Measurements from ENCODE around the gene C19orf85. TPM values are rescaled to one million over a fixed set of nuclear protein-coding genes. Genes with fewer than 3 reads are reported as not detected.
"Not testable (repeated sequence)": the region's sequence is repeated elsewhere in the genome, so short reads cannot be mapped to it uniquely, and the experiment has no call there.

The C19orf85 gene
- total RNA-seq, 1 experiment from 2014 or later = not detected

- DNase-seq (ENCODE audit: extremely low read depth, low read depth) = no peak
Measured at GRCh38 chr19:55443824-55444480, 20.6 kb downstream of the C19orf85 start.

DNA sequence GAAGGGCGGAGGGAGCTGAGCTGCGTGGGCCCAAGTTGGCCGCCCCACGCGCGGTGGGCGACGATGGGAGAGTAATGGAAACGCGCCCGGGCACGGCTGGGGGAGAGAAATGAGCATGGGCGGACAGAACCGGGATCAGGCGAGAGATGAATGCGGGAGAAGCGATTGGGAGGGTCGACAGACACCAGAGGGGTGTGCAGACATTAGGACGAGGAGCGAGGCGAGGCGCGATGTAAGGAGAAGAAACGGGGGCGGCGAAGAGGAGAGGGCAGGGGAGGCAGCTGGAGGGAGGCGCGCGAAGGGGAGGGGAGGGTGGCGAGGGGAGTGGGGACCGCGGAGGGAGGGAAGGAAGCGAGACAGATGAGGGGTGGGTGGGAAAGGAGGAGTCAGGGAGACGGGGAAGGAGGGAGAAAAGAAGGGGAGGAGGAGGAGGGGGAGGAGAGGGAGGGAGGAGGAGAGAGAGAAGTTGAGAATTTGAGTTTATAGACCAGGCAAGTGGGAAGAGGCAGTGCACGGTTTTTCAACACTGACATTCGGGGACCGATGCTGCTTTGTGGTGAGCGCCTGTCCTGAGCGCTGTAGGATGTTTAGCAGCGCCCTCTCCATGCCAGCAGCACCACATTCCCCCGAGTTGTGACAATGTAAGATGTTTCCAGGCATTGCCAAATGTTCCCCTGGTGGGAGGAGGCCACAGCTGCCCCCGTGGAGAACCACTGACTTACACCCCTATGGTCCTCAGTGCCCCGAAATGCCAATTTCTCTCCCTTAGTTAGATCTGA, 21.3 kb downstream of the C19orf85 start, which contains the start of gene SHISA7:
Gene SHISA7 (minus strand): TSS at position 256 of the 779 bp plus-strand sequence. CDS start 437 bp downstream, outside the sequence.
- no peak for DNase-seq (ENCODE audit: extremely low read depth, low read depth)

DNA sequence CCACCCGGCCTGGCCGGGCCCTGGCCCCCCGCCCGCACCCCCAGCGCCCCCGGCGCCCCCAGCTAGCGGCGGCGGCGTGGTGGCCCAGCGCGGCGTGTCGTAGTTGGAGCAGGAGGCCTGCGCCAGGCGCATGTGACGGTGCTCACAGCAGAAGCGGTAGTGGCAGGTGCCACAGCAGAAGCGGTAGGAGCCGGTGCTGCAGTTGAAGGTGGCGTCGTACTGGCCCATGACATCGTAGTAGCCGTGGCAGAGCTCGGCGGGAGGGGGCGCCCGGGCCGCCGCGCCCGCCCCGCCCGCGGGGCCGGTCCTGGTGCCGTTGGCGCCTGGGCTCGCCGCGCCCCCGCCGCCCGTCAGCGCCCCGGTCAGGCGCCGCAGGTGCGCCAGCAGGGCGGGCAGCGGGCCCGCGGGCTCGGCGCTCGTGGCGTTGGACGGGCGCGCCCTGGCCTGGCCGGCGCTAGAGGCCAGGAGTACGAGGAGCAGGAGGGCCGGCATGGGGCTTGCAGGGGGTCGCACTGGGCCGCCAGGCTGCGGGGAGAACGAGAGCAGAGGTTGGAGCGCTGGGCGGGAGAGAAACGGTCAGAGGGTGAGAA, 22.1 kb downstream of the C19orf85 start:
- DNase-seq (ENCODE audit: extremely low read depth, low read depth) = no peak

DNA sequence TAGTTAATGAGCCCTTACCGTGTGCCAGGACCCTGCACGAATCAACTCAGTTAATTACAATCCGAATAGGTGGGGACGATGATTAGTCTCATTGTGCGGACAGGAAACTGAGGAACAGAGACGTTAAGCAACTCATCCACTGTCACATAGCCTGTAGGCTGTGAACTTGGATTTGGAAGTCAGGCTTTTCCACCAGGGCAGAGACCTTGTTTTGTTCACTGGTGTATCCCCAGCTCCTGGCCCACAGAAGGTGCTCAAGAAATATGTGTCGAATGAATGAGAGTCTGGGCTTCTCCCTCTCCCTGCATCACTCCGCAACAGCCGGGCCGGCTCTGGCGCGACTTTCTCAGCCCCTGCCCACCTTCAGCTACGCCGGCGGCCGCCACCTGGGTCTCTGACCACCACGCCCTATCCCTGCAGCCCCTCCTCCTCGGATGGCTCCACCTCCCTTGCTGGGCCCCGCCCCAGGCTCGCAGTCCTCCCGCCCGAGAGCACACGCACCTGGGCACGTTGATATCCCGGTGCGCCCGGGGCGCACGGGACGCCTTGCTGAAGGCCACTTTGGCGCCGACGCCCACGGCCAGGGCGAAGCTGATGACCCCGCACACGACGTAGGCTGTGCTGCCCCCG, 22.7 kb downstream of the C19orf85 start:
- DNase-seq (ENCODE audit: extremely low read depth, low read depth) = no peak

GRCh38 chr19:55441319-55441691, 23.2 kb downstream of the C19orf85 start:
- no peak for DNase-seq (ENCODE audit: extremely low read depth, low read depth)

GRCh38 chr19:55440411-55441105, 24.0 kb downstream of the C19orf85 start:
- no peak for DNase-seq (ENCODE audit: extremely low read depth, low read depth)

GRCh38 chr19:55439052-55439451, 25.5 kb downstream of the C19orf85 start:
- no peak for DNase-seq (ENCODE audit: extremely low read depth, low read depth)

DNA sequence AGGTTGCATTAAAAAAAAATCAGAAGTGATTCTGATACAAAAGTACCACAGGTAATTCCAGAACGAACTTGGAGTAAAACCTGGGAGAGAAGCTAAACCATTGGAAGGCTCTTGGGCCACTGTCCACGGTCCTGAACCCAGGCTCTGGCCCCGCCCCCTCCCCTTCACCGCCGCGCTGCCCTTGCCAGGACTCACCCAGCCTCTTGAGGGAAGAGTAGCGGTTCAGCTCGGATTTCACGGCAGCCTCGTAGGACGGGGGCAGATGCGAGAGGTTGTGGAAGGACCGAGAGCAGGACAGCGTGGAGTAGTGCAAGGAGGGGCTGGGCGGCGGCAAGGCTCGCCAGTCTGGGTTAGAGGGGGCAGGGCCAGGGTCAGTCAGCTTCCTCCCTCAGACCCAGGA, 27.1 kb downstream of the C19orf85 start:
- peak; percentile 63 for DNase-seq (ENCODE audit: extremely low read depth, low read depth)

- no peak for DNase-seq (ENCODE audit: extremely low read depth, low read depth)
Measured at GRCh38 chr19:55436847-55437246, 27.7 kb downstream of the C19orf85 start.

DNA sequence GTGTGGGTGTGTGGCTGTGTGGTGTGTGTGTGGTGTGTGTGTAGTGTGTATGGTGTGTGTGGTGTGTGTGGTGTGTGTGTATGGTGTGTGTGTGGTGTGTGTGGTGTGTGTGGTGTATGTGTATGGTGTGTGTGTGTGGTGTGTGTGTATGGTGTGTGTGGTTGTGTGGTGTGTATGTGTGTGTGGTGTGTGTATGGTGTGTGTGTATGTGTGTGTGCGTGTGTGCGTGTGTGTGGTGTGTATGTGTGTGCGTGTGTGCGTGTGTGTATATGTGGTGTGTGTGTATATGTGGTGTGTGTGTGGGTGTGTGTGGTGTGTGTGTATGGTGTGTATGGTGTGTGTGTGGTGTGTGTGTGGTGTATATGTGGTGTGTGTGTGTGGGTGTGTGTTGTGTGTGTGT, 29.5 kb downstream of the C19orf85 start:
- no peak for DNase-seq (ENCODE audit: extremely low read depth, low read depth)

- no peak for DNase-seq (ENCODE audit: extremely low read depth, low read depth)
Measured at GRCh38 chr19:55434356-55434919, 30.1 kb downstream of the C19orf85 start.

- no peak for DNase-seq (ENCODE audit: extremely low read depth, low read depth)
Measured at GRCh38 chr19:55433292-55433691, 31.3 kb downstream of the C19orf85 start.

DNA sequence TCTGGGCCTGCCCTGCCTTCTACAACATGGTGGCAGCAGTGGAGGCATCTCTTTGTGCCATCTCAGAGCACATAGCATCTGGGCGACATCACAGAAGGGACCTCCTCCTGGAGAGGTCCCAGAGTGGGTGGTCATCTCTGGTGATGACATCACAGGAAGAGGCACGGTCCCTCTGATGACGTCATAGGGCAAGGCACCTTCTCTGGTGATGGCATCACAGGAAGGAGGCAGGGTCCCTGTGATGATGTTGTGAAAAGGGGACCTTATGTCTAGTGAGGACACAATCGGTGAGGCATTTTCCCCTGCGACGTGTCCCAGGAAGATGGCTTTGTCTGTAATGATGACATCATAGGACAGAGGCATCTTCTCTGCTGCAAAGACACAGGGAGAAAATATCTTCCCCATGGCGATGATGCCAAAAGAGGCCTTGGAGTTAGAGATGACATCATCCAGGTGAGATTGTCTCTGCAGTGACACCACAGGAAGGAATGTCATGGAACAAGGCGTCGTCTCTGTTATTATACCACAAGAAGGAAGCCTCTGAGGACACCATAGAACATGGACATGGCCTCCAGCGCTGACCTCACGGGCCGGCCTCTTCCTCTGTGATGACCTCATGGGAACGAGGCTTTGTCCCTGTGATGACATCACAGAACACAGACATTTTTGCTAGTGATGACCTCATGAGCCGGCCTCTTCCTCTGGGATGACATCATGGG, 32.2 kb downstream of the C19orf85 start:
- no peak for DNase-seq (ENCODE audit: extremely low read depth, low read depth)

- no peak for DNase-seq (ENCODE audit: extremely low read depth, low read depth)
Measured at GRCh38 chr19:55431183-55431582, 33.4 kb downstream of the C19orf85 start.

DNA sequence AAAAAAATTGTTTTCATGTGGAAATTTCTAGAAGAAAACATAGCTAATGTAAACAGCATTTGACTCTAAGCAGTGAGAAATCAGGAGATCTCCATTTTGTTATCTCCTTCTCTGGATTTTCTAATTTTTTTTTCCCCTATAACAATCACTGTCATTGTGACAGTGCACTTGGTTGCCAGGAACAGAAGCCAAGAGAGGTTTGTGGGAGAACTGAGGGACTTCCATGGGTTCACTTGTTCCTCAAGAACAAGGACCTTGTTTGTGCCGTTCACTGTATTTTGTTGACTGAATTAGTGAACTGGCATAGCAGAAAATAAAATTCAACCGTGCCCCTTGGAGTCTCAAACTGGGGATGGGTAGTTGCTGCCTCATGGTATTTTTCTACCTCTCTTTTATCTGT, 38.5 kb downstream of the C19orf85 start:
- DNase-seq (ENCODE audit: extremely low read depth, low read depth) = no peak

GRCh38 chr19:55424518-55424917, 40.0 kb downstream of the C19orf85 start:
- no peak for DNase-seq (ENCODE audit: extremely low read depth, low read depth)

DNA sequence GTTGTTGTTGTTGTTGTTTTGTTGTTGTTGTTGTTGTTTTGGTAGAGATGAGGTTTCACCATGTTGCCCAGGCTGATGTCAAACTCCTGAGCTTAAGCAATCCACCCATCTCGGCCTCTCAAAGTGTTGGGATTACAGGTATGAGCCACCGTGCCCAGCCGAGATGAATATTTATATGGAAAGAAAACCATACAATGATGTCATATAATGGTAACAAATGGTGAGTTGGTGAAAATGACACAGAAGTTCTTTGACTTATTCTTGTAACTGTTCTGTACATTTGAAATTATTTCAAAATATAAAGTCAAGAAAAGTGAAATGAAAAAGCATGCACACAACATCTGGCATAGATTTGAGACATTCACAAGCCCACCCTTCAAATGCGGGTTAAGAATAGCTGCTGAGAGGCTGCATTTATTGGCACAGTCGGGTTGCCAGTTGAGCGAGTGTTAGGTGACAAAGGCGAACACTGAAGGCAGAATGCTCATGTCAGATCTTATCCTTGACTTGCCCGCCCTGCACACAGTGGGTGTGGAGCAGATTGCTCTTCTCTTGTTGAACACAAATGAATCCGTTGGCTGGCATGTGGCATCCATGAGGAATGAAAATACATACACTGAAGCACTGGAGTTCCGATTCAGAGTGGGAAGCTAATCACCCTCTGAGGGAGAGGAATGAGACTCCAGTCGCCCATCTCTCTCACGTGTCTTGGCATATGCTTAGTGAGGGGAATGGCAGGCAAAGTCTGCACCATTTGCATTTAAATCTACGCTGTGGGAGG, 41.1 kb downstream of the C19orf85 start:
- DNase-seq (ENCODE audit: extremely low read depth, low read depth) = no peak

GRCh38 chr19:55421281-55421680, 43.3 kb downstream of the C19orf85 start:
- DNase-seq (ENCODE audit: extremely low read depth, low read depth) = not testable (repeated sequence)

Measured in NCI-H460 (cell line).